HL-60 (cell line): ENCODE measurements around the gene KRT82.

Experiments
- DNase-seq, 2 experiments: peaks; one replicate each; pipeline ENCODE4 v3.0.0-alpha.2; 2010 to 2020; ENCODE audit warnings: low read depth in 1 of 2, low spot score in 1 of 2
- H3K27ac ChIP-seq: fragments of 250-450 bp; sonication (Bioruptor Pico); replicated peaks from 2 replicates; pipeline ENCODE4 v1.5.1; 2020; ENCODE audit warnings: mild to moderate bottlenecking, moderate library complexity
- H3K27me3 ChIP-seq: fragments of 250-450 bp; sonication (Bioruptor Pico); 2 replicates; pipeline ENCODE4 v1.5.1; 2021; ENCODE audit warnings: mild to moderate bottlenecking, moderate library complexity; ENCODE audit not compliant: insufficient read depth, poor library complexity, severe bottlenecking
- H3K4me3 ChIP-seq: replicated peaks from 2 replicates; pipeline ENCODE4 v1.5.1; 2011; ENCODE audit warnings: mild to moderate bottlenecking, control low read depth, low read length; ENCODE audit not compliant: insufficient read depth
- GABPA ChIP-seq: IDR thresholded peaks from 2 replicates; pipeline ENCODE4 v1.6.1; 2012; ENCODE audit warnings: low read depth
- POLR2AphosphoS5 ChIP-seq: IDR thresholded peaks from 2 replicates; pipeline ENCODE4 v1.6.1; 2012; ENCODE audit warnings: low read depth
- REST ChIP-seq: IDR thresholded peaks from 2 replicates; pipeline ENCODE4 v1.6.1; 2012; ENCODE audit warnings: low read depth; ENCODE audit not compliant: insufficient replicate concordance
- SPI1 ChIP-seq: IDR thresholded peaks from 2 replicates; pipeline ENCODE4 v1.6.1; 2012; ENCODE audit warnings: low read depth, mild to moderate bottlenecking, borderline replicate concordance
- TF ChIP-seq, protein P1 (sequence below): IDR thresholded peaks from one replicate; pipeline ENCODE4 v1.5.1; 2011; ENCODE audit warnings: low read length, control low read depth, inconsistent platforms; ENCODE audit not compliant: insufficient read depth

KRT82 gene

GRCh38 chr12:52445876-52446275 lies 39.7 kb upstream of the KRT82 start:
- Histone ChIP-seq H3K27ac (no peak overlapping the region), H3K27me3 (peaks cover 5% of the 10 kb centered on the region), H3K4me3 (no peak overlapping the region)
- no peak for DNase-seq
- TF ChIP-seq SPI1: no peak
- no peak for TF ChIP-seq GABPA
- TF ChIP-seq, protein P1, sequence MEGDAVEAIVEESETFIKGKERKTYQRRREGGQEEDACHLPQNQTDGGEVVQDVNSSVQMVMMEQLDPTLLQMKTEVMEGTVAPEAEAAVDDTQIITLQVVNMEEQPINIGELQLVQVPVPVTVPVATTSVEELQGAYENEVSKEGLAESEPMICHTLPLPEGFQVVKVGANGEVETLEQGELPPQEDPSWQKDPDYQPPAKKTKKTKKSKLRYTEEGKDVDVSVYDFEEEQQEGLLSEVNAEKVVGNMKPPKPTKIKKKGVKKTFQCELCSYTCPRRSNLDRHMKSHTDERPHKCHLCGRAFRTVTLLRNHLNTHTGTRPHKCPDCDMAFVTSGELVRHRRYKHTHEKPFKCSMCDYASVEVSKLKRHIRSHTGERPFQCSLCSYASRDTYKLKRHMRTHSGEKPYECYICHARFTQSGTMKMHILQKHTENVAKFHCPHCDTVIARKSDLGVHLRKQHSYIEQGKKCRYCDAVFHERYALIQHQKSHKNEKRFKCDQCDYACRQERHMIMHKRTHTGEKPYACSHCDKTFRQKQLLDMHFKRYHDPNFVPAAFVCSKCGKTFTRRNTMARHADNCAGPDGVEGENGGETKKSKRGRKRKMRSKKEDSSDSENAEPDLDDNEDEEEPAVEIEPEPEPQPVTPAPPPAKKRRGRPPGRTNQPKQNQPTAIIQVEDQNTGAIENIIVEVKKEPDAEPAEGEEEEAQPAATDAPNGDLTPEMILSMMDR: no peak
- no peak for TF ChIP-seq POLR2AphosphoS5

GRCh38 chr12:52444647-52445595 lies 38.8 kb upstream of the KRT82 start:
- Histone ChIP-seq H3K4me3 (no peak overlapping the region), H3K27me3 (peaks cover 5% of the 10 kb centered on the region), H3K27ac (no peak overlapping the region)
- no peak for DNase-seq
- TF ChIP-seq REST (no peak), SPI1 (no peak), POLR2AphosphoS5 (no peak), GABPA (no peak)
- TF ChIP-seq, protein P1: no peak

GRCh38 chr12:52443966-52444365 lies 37.8 kb upstream of the KRT82 start:
- TF ChIP-seq, protein P1: no peak
- TF ChIP-seq POLR2AphosphoS5 (no peak), GABPA (no peak), REST (no peak), SPI1 (no peak)
- Histone ChIP-seq H3K27me3 (peaks cover 5% of the 10 kb centered on the region), H3K27ac (no peak overlapping the region), H3K4me3 (no peak overlapping the region)
- DNase-seq: no peak

GRCh38 chr12:52442600-52443061 lies 36.5 kb upstream of the KRT82 start:
- H3K4me3 ChIP-seq: no peak overlapping the region
- no peak for DNase-seq
- no peak overlapping the region for H3K27ac ChIP-seq
- H3K27me3 ChIP-seq: peaks cover 5% of the 10 kb centered on the region
- TF ChIP-seq GABPA: no peak
- TF ChIP-seq, protein P1: no peak
- no peak for TF ChIP-seq POLR2AphosphoS5
